Lower lobe of right lung (tissue), 2 donors: ENCODE data around the gene SPRYD3. TPM values are rescaled to one million over a fixed set of nuclear protein-coding genes. Genes with fewer than 3 reads are reported as not detected.
A peak's percentile ranks its signal among the peaks of the same experiment; 100 is the strongest.

Experiments
- ATAC-seq, 2 donors: fragments of 200-7000 bp; cut with Tn5 transposase; one replicate each; pipeline ENCODE4 v1.9.1; 2020 to 2022; ENCODE audit warnings: mild to moderate bottlenecking in 2 of 2, moderate library complexity in 2 of 2
- DNase-seq: peaks from one replicate; pipeline ENCODE4 v3.0.0-alpha.2; 2020
- H3K27ac ChIP-seq: fragments of 200-600 bp; one replicate; pipeline ENCODE4 v1.8.0; 2022
- H3K27me3 ChIP-seq: fragments of 200-600 bp; one replicate; pipeline ENCODE4 v1.8.0; 2022; ENCODE audit warnings: low read depth
- H3K36me3 ChIP-seq: fragments of 200-600 bp; one replicate; pipeline ENCODE4 v1.8.0; 2022; ENCODE audit warnings: mild to moderate bottlenecking
- H3K4me1 ChIP-seq: fragments of 200-600 bp; one replicate; pipeline ENCODE4 v1.8.0; 2022
- H3K4me3 ChIP-seq: fragments of 200-600 bp; one replicate; pipeline ENCODE4 v1.8.0; 2022; ENCODE audit warnings: mild to moderate bottlenecking
- H3K9me3 ChIP-seq: fragments of 200-600 bp; one replicate; pipeline ENCODE4 v1.8.0; 2022
- intact Hi-C: fragments of 100-400 bp; cut with DNase I; formaldehyde crosslinking; loops from one replicate; pipeline ENCODE4 v1.11.0; 2022
- total RNA-seq: library from RNA; stranded (reverse); fragmentation: NEBNext Ultra II Directional; extraction: Animal tissue kit (Norgen Biotek cat#: 25700); gene quantifications from one replicate; pipeline ENCODE4 v1.2.1, GENCODE V29; 2021
- TF ChIP-seq, protein P1 (sequence below): fragments of 200-600 bp; IDR thresholded peaks from one replicate; pipeline ENCODE4 v1.8.0; 2022; ENCODE audit warnings: antibody characterized with exemption, mild to moderate bottlenecking
- donor health status: DM: no; HTN: yes; CAD: no; lungs with severe emphysema.

SPRYD3 gene
- total RNA-seq, 1 donor from 2014 or later = 47.9 TPM

DNA sequence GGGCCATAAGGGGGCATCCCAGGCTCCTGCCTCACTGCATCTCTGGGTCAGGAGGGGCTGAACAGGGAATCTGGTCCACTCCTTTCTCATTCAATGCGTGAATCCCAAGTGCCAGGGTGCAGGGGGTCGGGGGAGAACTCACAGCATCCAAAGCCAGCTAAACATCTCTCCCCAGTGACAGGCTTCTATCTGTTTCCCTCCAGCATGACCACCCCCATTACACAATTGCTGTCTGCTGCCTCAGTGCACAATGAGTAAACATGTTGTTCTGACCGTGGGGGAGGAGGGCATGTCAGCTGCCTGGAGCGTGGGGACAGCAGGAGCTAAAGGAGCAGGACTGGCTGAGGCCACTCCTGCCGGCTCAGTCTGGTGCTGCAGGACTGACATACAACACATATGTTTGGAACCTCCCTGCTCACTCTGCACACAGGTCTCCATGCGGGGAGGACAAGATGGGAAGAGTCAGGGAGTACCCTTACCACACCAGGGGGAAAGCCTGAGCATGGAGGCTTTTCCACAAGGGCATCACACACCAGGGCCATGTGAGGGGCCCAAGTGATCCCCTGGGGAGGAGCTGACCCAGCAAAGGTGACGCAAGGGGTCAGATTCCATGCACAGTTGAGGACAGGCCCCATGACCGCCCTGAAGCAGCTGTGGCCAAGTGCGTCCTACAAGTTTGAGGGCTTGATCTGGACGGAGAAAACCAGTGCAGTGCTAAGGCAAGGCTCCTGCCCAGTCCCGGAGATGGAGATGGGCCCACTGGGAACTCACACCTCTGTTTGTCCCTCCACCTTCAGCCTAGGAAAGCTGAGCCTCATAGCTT lies 27.9 kb downstream of the SPRYD3 start:
- ATAC-seq (no peak), DNase-seq (no peak)
- H3K4me1 ChIP-seq = peaks cover 81% of the 10 kb centered on the region
- no peaks in the 10 kb centered on the region for H3K9me3 ChIP-seq
- intact Hi-C loops = no loop called here
- peak overlapping the region; percentile 83 for H3K4me3 ChIP-seq
- TF ChIP-seq, protein P1, sequence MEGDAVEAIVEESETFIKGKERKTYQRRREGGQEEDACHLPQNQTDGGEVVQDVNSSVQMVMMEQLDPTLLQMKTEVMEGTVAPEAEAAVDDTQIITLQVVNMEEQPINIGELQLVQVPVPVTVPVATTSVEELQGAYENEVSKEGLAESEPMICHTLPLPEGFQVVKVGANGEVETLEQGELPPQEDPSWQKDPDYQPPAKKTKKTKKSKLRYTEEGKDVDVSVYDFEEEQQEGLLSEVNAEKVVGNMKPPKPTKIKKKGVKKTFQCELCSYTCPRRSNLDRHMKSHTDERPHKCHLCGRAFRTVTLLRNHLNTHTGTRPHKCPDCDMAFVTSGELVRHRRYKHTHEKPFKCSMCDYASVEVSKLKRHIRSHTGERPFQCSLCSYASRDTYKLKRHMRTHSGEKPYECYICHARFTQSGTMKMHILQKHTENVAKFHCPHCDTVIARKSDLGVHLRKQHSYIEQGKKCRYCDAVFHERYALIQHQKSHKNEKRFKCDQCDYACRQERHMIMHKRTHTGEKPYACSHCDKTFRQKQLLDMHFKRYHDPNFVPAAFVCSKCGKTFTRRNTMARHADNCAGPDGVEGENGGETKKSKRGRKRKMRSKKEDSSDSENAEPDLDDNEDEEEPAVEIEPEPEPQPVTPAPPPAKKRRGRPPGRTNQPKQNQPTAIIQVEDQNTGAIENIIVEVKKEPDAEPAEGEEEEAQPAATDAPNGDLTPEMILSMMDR = no peak
- H3K27me3 ChIP-seq = no peaks in the 10 kb centered on the region
- peaks cover 36% of the 10 kb centered on the region for H3K36me3 ChIP-seq
- H3K27ac ChIP-seq = peak overlapping the region; percentile 97

DNA sequence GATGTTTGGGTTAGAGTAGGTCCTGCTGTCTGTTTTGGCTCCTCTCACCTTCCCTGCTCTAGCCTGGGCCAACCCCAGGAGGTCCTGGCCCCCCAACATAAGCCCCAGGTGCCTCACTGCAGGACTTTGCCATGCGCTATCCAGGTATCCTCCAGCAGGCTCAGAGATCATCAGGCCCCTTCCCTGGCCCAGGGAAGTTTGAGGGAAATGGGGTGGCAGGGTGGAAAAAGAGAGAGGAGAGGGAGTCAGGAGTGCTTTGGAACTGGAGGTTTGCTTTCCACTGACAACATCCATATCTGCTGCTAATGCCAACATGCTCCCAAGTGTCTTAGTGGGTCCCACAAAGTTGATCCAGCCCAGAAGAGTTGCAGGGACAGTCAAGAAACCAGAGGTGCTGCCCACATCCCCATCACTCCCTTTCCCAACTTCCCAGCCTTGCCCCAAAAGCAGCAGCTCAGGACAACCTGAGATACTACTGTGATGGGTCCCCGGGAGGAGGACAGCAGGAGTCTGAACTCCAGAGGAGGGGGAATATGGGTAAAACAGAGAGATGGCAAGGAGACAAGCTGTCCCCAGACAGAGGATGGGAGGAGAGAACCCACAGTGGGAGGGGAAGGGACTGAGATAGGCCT lies 28.6 kb downstream of the SPRYD3 start:
- peak overlapping the region; percentile 83 for H3K4me3 ChIP-seq
- no peaks in the 10 kb centered on the region for H3K27me3 ChIP-seq
- no peaks in the 10 kb centered on the region for H3K9me3 ChIP-seq
- DNase-seq (no peak), ATAC-seq (no peak)
- intact Hi-C loops = no loop called here
- TF ChIP-seq, protein P1 = no peak
- H3K36me3 ChIP-seq = peaks cover 29% of the 10 kb centered on the region
- H3K27ac ChIP-seq = peak overlapping the region; percentile 97
- H3K4me1 ChIP-seq = peaks cover 83% of the 10 kb centered on the region

- Histone ChIP-seq H3K4me1 (peaks cover 82% of the 10 kb centered on the region), H3K4me3 (peak within 1 kb of the TSS; percentile 83), H3K27ac (peak within 1 kb of the TSS; percentile 97), H3K27me3 (no peaks in the 10 kb centered on the region), H3K9me3 (no peaks in the 10 kb centered on the region), H3K36me3 (peaks cover 21% of the 10 kb centered on the region)
- DNase-seq (peak; percentile 88), ATAC-seq (peak; percentile 31 to 37)
- intact Hi-C loops = no loop called here
- TF ChIP-seq, protein P1 = no peak
Observed at GRCh38 chr12:53049571-53050318, 29.4 kb downstream of the SPRYD3 start, which contains the start of gene TNS2. Gene TNS2, plus strand, starts transcription at chr12:53050065. Its CDS starts 121 bp downstream, at chr12:53050186.

GRCh38 chr12:53048780-53049401 lies 30.3 kb downstream of the SPRYD3 start:
- no peak for DNase-seq
- Histone ChIP-seq H3K4me3 (peak overlapping the region; percentile 83), H3K27me3 (no peaks in the 10 kb centered on the region), H3K27ac (peak overlapping the region; percentile 97), H3K9me3 (no peaks in the 10 kb centered on the region), H3K36me3 (peaks cover 15% of the 10 kb centered on the region), H3K4me1 (peaks cover 81% of the 10 kb centered on the region)
- peak in 1 of 2 donors; percentile 1 for ATAC-seq
- TF ChIP-seq, protein P1 = no peak
- intact Hi-C loops = no loop called here
